Measurements from ENCODE around the gene COL11A2.

COL11A2 gene

GRCh38 chr6:33116841-33117711, 75.2 kb downstream of the COL11A2 start:
- no peak for DNase-seq (ENCODE audit: low read depth)

- no peak for DNase-seq (ENCODE audit: low read depth)
Observed at GRCh38 chr6:33116417-33116816, 75.8 kb downstream of the COL11A2 start.

GRCh38 chr6:33114406-33114805, 77.9 kb downstream of the COL11A2 start:
- no peak for DNase-seq (ENCODE audit: low read depth)

- DNase-seq (ENCODE audit: low read depth), result no peak
Observed at GRCh38 chr6:33113755-33114154, 78.5 kb downstream of the COL11A2 start.
